OCI-LY3 (cell line): ENCODE data around the gene UNC45A.

Experiments used
- H2AFZ ChIP-seq: fragments of 200-600, 300-600 bp; shearing (Covaris generic); 2 replicates; pipeline ENCODE4 v1.6.0; 2014; ENCODE audit warnings: antibody characterized with exemption, low read depth, low read length
- H3K27ac ChIP-seq: fragments of 200-600, 300-600 bp; sonication (generic); 2 replicates; pipeline ENCODE4 v1.5.1; 2014; ENCODE audit warnings: mild to moderate bottlenecking, low read length, moderate library complexity, mixed read lengths
- H3K27me3 ChIP-seq: fragments of 200-600, 300-600 bp; sonication (generic); 2 replicates; pipeline ENCODE4 v1.6.1; 2014; ENCODE audit warnings: low read depth, low read length, mixed read lengths
- H3K36me3 ChIP-seq: fragments of 200-600, 300-600 bp; sonication (generic); replicated peaks from 2 replicates; pipeline ENCODE3; 2014; ENCODE audit warnings: low read depth, low read length, mixed read lengths
- H3K4me1 ChIP-seq: fragments of 300-600, 200-600 bp; sonication (generic); 2 replicates; pipeline ENCODE4 v1.6.1; 2014; ENCODE audit warnings: low read length, mixed read lengths
- H3K4me2 ChIP-seq: fragments of 200-600, 300-600 bp; sonication (generic); 2 replicates; pipeline ENCODE4 v1.6.1; 2014; ENCODE audit warnings: low read length, mixed read lengths
- H3K4me3 ChIP-seq: fragments of 300-600, 200-600 bp; sonication (generic); 2 replicates; pipeline ENCODE4 v1.5.1; 2014; ENCODE audit warnings: antibody characterized with exemption, mild to moderate bottlenecking, low read length, moderate library complexity
- H3K79me2 ChIP-seq: fragments of 300-600, 200-600 bp; shearing (Covaris generic); 2 replicates; pipeline ENCODE4 v1.6.1; 2014; ENCODE audit warnings: mild to moderate bottlenecking, low read length, mixed read lengths
- H3K9ac ChIP-seq: fragments of 300-600, 200-600 bp; shearing (Covaris generic); 2 replicates; pipeline ENCODE4 v1.6.0; 2014; ENCODE audit warnings: mild to moderate bottlenecking, low read length, moderate library complexity
- H3K9me3 ChIP-seq: fragments of 200-600, 300-600 bp; shearing (Covaris generic); 2 replicates; pipeline ENCODE4 v1.6.1; 2014; ENCODE audit warnings: low read length, mixed read lengths; ENCODE audit not compliant: insufficient read depth
- H4K20me1 ChIP-seq: fragments of 200-600, 300-600 bp; sonication (generic); 2 replicates; pipeline ENCODE4 v1.6.1; 2016; ENCODE audit warnings: low read length, mixed read lengths; ENCODE audit not compliant: insufficient read depth
- EZH2phosphoT487 ChIP-seq: fragments of 200-600 bp; shearing (Covaris generic); IDR thresholded peaks from 2 replicates; pipeline ENCODE4 v1.6.1; 2018; ENCODE audit warnings: antibody characterized with exemption, mixed run types, low read depth
- TF ChIP-seq, protein P1 (sequence below): fragments of 200-600, 300-600 bp; sonication (generic); IDR thresholded peaks from 2 replicates; pipeline ENCODE4 v1.5.1; 2014; ENCODE audit warnings: antibody characterized with exemption, low read length, low read depth

The UNC45A gene

GRCh38 chr15:90911302-90911623, 23.8 kb upstream of the UNC45A start:
- no peaks in the 10 kb centered on the region for H3K27me3 ChIP-seq
- H3K4me3 ChIP-seq: no peak overlapping the region
- no peak overlapping the region for H3K4me2 ChIP-seq
- no peaks in the 10 kb centered on the region for H3K9me3 ChIP-seq
- no peaks in the 10 kb centered on the region for H3K79me2 ChIP-seq
- no peaks in the 10 kb centered on the region for H3K4me1 ChIP-seq
- H3K36me3 ChIP-seq: peaks cover 19% of the 10 kb centered on the region
- H3K27ac ChIP-seq: no peak overlapping the region
- TF ChIP-seq, protein P1, sequence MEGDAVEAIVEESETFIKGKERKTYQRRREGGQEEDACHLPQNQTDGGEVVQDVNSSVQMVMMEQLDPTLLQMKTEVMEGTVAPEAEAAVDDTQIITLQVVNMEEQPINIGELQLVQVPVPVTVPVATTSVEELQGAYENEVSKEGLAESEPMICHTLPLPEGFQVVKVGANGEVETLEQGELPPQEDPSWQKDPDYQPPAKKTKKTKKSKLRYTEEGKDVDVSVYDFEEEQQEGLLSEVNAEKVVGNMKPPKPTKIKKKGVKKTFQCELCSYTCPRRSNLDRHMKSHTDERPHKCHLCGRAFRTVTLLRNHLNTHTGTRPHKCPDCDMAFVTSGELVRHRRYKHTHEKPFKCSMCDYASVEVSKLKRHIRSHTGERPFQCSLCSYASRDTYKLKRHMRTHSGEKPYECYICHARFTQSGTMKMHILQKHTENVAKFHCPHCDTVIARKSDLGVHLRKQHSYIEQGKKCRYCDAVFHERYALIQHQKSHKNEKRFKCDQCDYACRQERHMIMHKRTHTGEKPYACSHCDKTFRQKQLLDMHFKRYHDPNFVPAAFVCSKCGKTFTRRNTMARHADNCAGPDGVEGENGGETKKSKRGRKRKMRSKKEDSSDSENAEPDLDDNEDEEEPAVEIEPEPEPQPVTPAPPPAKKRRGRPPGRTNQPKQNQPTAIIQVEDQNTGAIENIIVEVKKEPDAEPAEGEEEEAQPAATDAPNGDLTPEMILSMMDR: no peak
- TF ChIP-seq EZH2phosphoT487: no peak
- H2AFZ ChIP-seq: no peak overlapping the region
- no peak overlapping the region for H3K9ac ChIP-seq
- no peaks in the 10 kb centered on the region for H4K20me1 ChIP-seq

DNA sequence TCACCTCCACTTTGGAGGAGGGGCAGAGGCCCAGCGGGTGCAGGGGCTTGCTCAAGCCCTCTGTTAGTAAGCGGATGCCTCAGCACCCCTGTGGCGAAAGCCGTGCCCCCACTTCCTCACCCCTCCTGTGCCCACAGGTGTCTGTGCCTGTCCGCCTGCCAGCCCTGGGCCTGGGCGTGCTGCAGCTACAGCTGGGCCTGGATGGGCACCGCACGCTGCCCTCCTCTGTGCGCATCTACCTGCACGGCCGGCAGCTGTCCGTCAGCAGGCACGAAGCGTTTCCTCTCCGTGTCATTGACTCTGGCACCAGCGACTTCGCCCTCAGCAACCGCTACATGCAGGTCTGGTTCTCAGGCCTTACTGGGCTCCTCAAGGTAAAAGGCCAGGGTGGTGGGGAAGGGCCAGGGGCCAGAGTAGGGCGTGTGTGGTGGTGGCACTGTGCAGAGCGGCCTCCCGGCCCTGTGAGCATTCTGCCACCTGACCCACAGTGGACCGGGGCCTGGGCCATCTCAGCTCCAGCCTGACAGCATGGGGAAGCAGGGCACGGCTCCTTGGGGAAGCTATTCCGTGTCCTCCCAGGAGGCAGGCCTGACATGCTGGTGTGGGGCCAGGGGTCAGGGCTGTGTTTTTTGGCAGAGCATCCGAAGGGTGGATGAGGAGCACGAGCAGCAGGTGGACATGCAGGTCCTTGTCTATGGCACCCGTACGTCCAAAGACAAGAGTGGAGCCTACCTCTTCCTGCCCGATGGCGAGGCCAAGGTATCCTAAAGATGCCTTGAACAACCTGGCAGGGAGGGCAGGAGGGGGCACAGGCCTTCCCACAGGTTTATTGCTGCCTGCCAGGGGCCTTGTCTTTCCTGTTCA, 22.9 kb upstream of the UNC45A start:
- Histone ChIP-seq H3K4me2 (no peak overlapping the region), H2AFZ (no peak overlapping the region), H3K4me3 (no peak overlapping the region), H3K9me3 (no peaks in the 10 kb centered on the region), H3K36me3 (peaks cover 18% of the 10 kb centered on the region), H4K20me1 (no peaks in the 10 kb centered on the region), H3K27me3 (no peaks in the 10 kb centered on the region), H3K4me1 (no peaks in the 10 kb centered on the region), H3K9ac (no peak overlapping the region), H3K79me2 (no peaks in the 10 kb centered on the region), H3K27ac (no peak overlapping the region)
- TF ChIP-seq, protein P1: no peak
- no peak for TF ChIP-seq EZH2phosphoT487

DNA sequence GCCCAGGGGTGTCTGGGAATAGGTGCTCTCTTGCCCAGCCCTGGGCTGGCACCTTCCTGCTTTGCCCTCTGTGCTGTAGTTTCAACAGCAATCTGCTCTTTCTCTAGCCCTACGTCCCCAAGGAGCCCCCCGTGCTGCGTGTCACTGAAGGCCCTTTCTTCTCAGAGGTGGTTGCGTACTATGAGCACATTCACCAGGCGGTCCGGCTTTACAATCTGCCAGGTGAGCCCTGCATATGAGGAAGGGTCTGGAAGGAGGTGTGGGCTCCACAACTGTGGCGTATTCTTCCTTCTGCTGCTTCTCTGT, 22.4 kb upstream of the UNC45A start:
- Histone ChIP-seq H3K9ac (no peak overlapping the region), H3K27me3 (no peaks in the 10 kb centered on the region), H3K4me1 (no peaks in the 10 kb centered on the region), H3K27ac (no peak overlapping the region), H3K36me3 (peaks cover 14% of the 10 kb centered on the region), H3K79me2 (no peaks in the 10 kb centered on the region), H3K9me3 (no peaks in the 10 kb centered on the region), H2AFZ (no peak overlapping the region), H3K4me3 (no peak overlapping the region), H4K20me1 (no peaks in the 10 kb centered on the region), H3K4me2 (no peak overlapping the region)
- TF ChIP-seq, protein P1: no peak
- TF ChIP-seq EZH2phosphoT487: no peak

- no peaks in the 10 kb centered on the region for H3K4me1 ChIP-seq
- H3K27me3 ChIP-seq: no peaks in the 10 kb centered on the region
- H3K9me3 ChIP-seq: no peaks in the 10 kb centered on the region
- no peak overlapping the region for H3K27ac ChIP-seq
- no peak overlapping the region for H3K9ac ChIP-seq
- peaks cover 15% of the 10 kb centered on the region for H3K36me3 ChIP-seq
- no peak for TF ChIP-seq EZH2phosphoT487
- TF ChIP-seq, protein P1: no peak
- H2AFZ ChIP-seq: no peak overlapping the region
- no peaks in the 10 kb centered on the region for H4K20me1 ChIP-seq
- H3K4me2 ChIP-seq: no peak overlapping the region
- H3K4me3 ChIP-seq: no peak overlapping the region
- H3K79me2 ChIP-seq: no peaks in the 10 kb centered on the region
Measured at GRCh38 chr15:90913398-90913944, 21.6 kb upstream of the UNC45A start.
